SK-N-SH (cell line): ENCODE data around the gene GSTM1. TPM values are rescaled to one million over a fixed set of nuclear protein-coding genes. Genes with fewer than 3 reads are reported as not detected.

Experiments
- CTCF ChIA-PET: fragments of 300-600, 350-600 bp; formaldehyde crosslinking; extraction: SDS; loops from one replicate; lab custom pipeline; 2021; lab: Yijun Ruan, JAX
- POLR2A ChIA-PET: fragments of 350-600 bp; sonication (Branson Sonifier 250); formaldehyde crosslinking; extraction: SDS; loops from one replicate; lab custom pipeline; 2020; ENCODE audit warnings: antibody characterized with exemption, inconsistent platforms; lab: Yijun Ruan, JAX
- DNase-seq: peaks from one replicate; pipeline ENCODE4 v3.0.0; 2012
- H2AFZ ChIP-seq: fragments of 200-600 bp; sonication (generic); 2 replicates; pipeline ENCODE4 v1.8.1; 2016; ENCODE audit warnings: antibody characterized with exemption, mild to moderate bottlenecking, low read depth
- H3F3A ChIP-seq: fragments of 200-600 bp; sonication (generic); replicated peaks from 2 replicates; pipeline ENCODE3; 2016; ENCODE audit warnings: antibody characterized with exemption, mild to moderate bottlenecking; ENCODE audit not compliant: insufficient read depth
- H3K27ac ChIP-seq, 2 experiments: fragments of 200-500 bp in 1 of 2; fragments of 200-600 bp in 1 of 2; sonication (Bioruptor generic) in 1 of 2; sonication (generic), shearing (Covaris generic) in 1 of 2; 2 replicates each; pipeline versions ENCODE4 v1.5.1 to v1.6.1; 2014 to 2016; ENCODE audit warnings: low read depth in 2 of 2, inconsistent platforms in 1 of 2, low read length in 1 of 2, mild to moderate bottlenecking in 1 of 2, mixed read lengths in 1 of 2
- H3K27me3 ChIP-seq: fragments of 200-600 bp; sonication (generic), shearing (Covaris generic); 2 replicates; pipeline ENCODE4 v1.6.1; 2016; ENCODE audit warnings: mixed run types; ENCODE audit not compliant: insufficient read depth
- H3K36me3 ChIP-seq, 2 experiments: fragments of 200-500 bp in 1 of 2; fragments of 200-600 bp in 1 of 2; sonication (Bioruptor generic) in 1 of 2; sonication (generic) in 1 of 2; replicated peaks in 1 of 2; 2 replicates each; pipeline versions ENCODE3 to v1.5.1; 2014 to 2016; ENCODE audit warnings: low read length in 1 of 2, mild to moderate bottlenecking in 1 of 2; ENCODE audit not compliant: insufficient read depth in 2 of 2, control insufficient read depth in 1 of 2
- H3K4me1 ChIP-seq, 2 experiments: fragments of 200-500 bp in 1 of 2; fragments of 200-600 bp in 1 of 2; sonication (Bioruptor generic) in 1 of 2; sonication (generic), shearing (Covaris generic) in 1 of 2; 2 replicates each; pipeline versions ENCODE4 v1.5.1 to v1.6.1; 2014 to 2016; ENCODE audit warnings: low read depth in 1 of 2, low read length in 1 of 2, mixed run types in 1 of 2; ENCODE audit not compliant: insufficient read depth in 2 of 2, control insufficient read depth in 1 of 2
- H3K4me2 ChIP-seq: fragments of 200-600 bp; sonication (generic), shearing (Covaris generic); 2 replicates; pipeline ENCODE4 v1.6.1; 2017; ENCODE audit warnings: mixed run types
- H3K4me3 ChIP-seq, 2 experiments: fragments of 200-500 bp in 1 of 2; fragments of 200-600 bp in 1 of 2; sonication (Bioruptor generic) in 1 of 2; sonication (generic), shearing (Covaris generic) in 1 of 2; 2 replicates each; pipeline versions ENCODE4 v1.5.1 to v1.8.1; 2014 to 2016; ENCODE audit warnings: low read depth in 2 of 2, inconsistent platforms in 1 of 2, low read length in 1 of 2, mild to moderate bottlenecking in 1 of 2, mixed read lengths in 1 of 2, moderate library complexity in 1 of 2
- H3K79me2 ChIP-seq: fragments of 200-600 bp; sonication (generic); 2 replicates; pipeline ENCODE4 v1.8.1; 2017; ENCODE audit warnings: mild to moderate bottlenecking; ENCODE audit not compliant: insufficient read depth
- H3K9ac ChIP-seq: fragments of 200-600 bp; sonication (generic); 2 replicates; pipeline ENCODE4 v1.6.1; 2017; ENCODE audit warnings: mixed run types
- H3K9me2 ChIP-seq: fragments of 200-600 bp; sonication (generic); 2 replicates; pipeline ENCODE4 v1.6.1; 2017; ENCODE audit warnings: mixed run types
- H3K9me3 ChIP-seq: fragments of 200-600 bp; sonication (generic); 2 replicates; pipeline ENCODE4 v1.6.1; 2017; ENCODE audit warnings: mixed run types, mild to moderate bottlenecking, moderate library complexity
- H4K20me1 ChIP-seq: fragments of 200-600 bp; sonication (generic); 2 replicates; pipeline ENCODE4 v1.6.1; 2017; ENCODE audit warnings: mild to moderate bottlenecking, mixed run types; ENCODE audit not compliant: insufficient read depth
- CHD2 ChIP-seq: fragments of 150-350 bp; IDR thresholded peaks from 2 replicates; pipeline ENCODE4 v1.6.1; 2018; ENCODE audit warnings: low read length; ENCODE audit not compliant: partially characterized antibody
- EP300 ChIP-seq, 2 experiments: IDR thresholded peaks; 2 replicates each; pipeline versions ENCODE4 v1.4.0 to v1.6.1; 2012; ENCODE audit warnings: borderline replicate concordance in 1 of 2, low read depth in 1 of 2, low read length in 1 of 2
- EZH2phosphoT487 ChIP-seq: fragments of 200-600 bp; sonication (generic); IDR thresholded peaks from 2 replicates; pipeline ENCODE4 v1.6.1; 2017; ENCODE audit warnings: low read depth, mixed run types, mild to moderate bottlenecking, antibody characterized with exemption, moderate library complexity, borderline replicate concordance
- FOXJ3 ChIP-seq: sonication (generic); formaldehyde crosslinking; IDR thresholded peaks from 2 replicates; pipeline ENCODE4 v1.5.1; 2020; ENCODE audit warnings: mild to moderate bottlenecking, missing genetic modification reagents
- FOXM1 ChIP-seq: IDR thresholded peaks from 2 replicates; pipeline ENCODE4 v1.4.0; 2012; ENCODE audit warnings: low read depth, mild to moderate bottlenecking
- GABPA ChIP-seq: IDR thresholded peaks from 2 replicates; pipeline ENCODE4 v1.4.0; 2012; ENCODE audit warnings: low read depth, mild to moderate bottlenecking
- GATA2 ChIP-seq: sonication (generic); formaldehyde crosslinking; IDR thresholded peaks from 2 replicates; pipeline ENCODE4 v1.5.0; 2020; ENCODE audit warnings: mild to moderate bottlenecking, missing genetic modification reagents
- JUND ChIP-seq: IDR thresholded peaks from 2 replicates; pipeline ENCODE4 v1.4.0; 2012
- MAX ChIP-seq: IDR thresholded peaks from 2 replicates; pipeline ENCODE4 v1.4.0; 2012; ENCODE audit warnings: low read depth
- MXI1 ChIP-seq: IDR thresholded peaks from 2 replicates; pipeline ENCODE4 v1.6.1; 2012; ENCODE audit warnings: mild to moderate bottlenecking, low read depth, low read length, improper control_type of control experiment
- NFIC ChIP-seq: IDR thresholded peaks from 2 replicates; pipeline ENCODE4 v1.4.0; 2012; ENCODE audit warnings: borderline replicate concordance
- NRF1 ChIP-seq: IDR thresholded peaks from 2 replicates; pipeline ENCODE4 v1.6.1; 2012; ENCODE audit warnings: low read depth, mild to moderate bottlenecking, low read length
- POLR2AphosphoS5 ChIP-seq: IDR thresholded peaks from 2 replicates; pipeline ENCODE4 v1.6.1; 2012; ENCODE audit warnings: low read depth, low read length
- RAD21 ChIP-seq: IDR thresholded peaks from 2 replicates; pipeline ENCODE4 v1.6.1; 2012; ENCODE audit warnings: mild to moderate bottlenecking, low read length
- RCOR1 ChIP-seq: fragments of 150-350 bp; IDR thresholded peaks from 2 replicates; pipeline ENCODE4 v1.6.1; 2017; ENCODE audit warnings: antibody characterized with exemption, low read length
- RXRA ChIP-seq: IDR thresholded peaks from 2 replicates; pipeline ENCODE4 v1.4.0; 2012; ENCODE audit warnings: low read depth, mild to moderate bottlenecking, borderline replicate concordance
- SMC3 ChIP-seq: IDR thresholded peaks from 2 replicates; pipeline ENCODE4 v1.6.1; 2012; ENCODE audit warnings: low read depth, low read length, improper control_type of control experiment
- TAF1 ChIP-seq: IDR thresholded peaks from 2 replicates; pipeline ENCODE4 v1.6.1; 2012; ENCODE audit warnings: low read depth, mild to moderate bottlenecking, low read length, moderate library complexity, borderline replicate concordance
- TEAD4 ChIP-seq: IDR thresholded peaks from 2 replicates; pipeline ENCODE4 v1.4.0; 2012; ENCODE audit warnings: mild to moderate bottlenecking, borderline replicate concordance; ENCODE audit not compliant: insufficient read depth
- USF2 ChIP-seq: fragments of 150-350 bp; IDR thresholded peaks from 2 replicates; pipeline ENCODE4 v1.6.1; 2017; ENCODE audit warnings: antibody characterized with exemption, low read length, low read depth, borderline replicate concordance
- YY1 ChIP-seq: IDR thresholded peaks from 2 replicates; pipeline ENCODE4 v1.4.0; 2012; ENCODE audit warnings: low read depth, mild to moderate bottlenecking
- WGBS: methylation state at CpG from one replicate; pipeline ENCODE4 v1.1.6; 2017; ENCODE audit warnings: low lambda C conversion rate; 5-methylcytosine and 5-hydroxymethylcytosine counted together
- polyA plus RNA-seq, 3 experiments: library from polyadenylated mRNA; depleted of rRNA; stranded (reverse); fragments of >200 nt; gene quantifications; 2 replicates each; pipeline ENCODE4 v1.2.3, GENCODE V29; 2012
- TF ChIP-seq, protein P1 (sequence below): IDR thresholded peaks from 2 replicates; pipeline ENCODE4 v1.4.0; 2012; ENCODE audit warnings: low read depth, borderline replicate concordance
- TF ChIP-seq, protein P2 (sequence below): fragments of 150-350 bp; IDR thresholded peaks from 2 replicates; pipeline ENCODE4 v1.6.1; 2016; ENCODE audit warnings: mild to moderate bottlenecking, low read depth, low read length

Gene GSTM1
- polyA plus RNA-seq, 1 of the 3 experiments (the other 2 are of a cell fraction): not detected

DNA sequence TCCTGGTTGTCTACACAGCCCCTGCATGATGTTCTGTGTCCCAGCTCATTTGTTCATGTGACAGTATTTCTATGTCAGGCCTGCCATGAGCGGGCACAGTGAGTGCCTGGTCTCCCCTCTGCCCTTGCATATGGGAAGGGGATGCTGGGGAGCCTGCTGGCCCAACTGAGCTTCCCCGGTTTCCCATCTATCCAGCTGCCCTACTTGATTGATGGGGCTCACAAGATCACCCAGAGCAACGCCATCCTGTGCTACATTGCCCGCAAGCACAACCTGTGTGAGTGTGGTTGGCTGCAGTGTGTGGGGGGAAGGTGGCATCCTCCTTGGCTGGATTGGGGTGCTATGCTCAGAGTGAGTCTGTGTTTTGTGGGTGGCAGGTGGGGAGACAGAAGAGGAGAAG lies 30.2 kb upstream of the GSTM1 start:
- H3K27ac ChIP-seq: no peak overlapping the region
- POLR2A ChIA-PET: interaction anchor here (3.3 kb wide), 1 partner anchor 109 kb away, joined by 13 read pairs; the partner anchor contains the start of gene GNAI3
- 98% methylated on average over 4 of the region's 4 CpGs for WGBS

DNA sequence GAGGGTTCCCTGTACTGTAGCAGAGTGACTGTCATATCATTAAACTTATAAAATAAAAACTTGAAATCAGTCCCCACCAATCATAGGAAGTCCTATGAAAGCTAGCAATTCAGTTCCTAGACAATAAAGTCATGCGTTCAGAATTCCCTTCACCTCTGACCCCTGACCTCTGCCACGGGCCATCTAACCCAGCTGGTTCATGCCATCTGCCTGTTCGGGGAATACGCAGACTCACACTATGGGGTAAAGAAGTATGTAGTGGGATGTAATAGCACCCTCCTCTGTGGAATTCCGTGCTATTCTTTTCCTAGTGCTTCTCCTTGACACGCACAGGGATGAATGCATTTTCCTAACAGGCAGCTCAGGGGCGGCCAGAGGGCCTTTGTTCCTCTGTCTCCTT lies 29.6 kb upstream of the GSTM1 start:
- Histone ChIP-seq H3K4me1 (peaks cover 7 to 12% of the 10 kb centered on the region in 2 experiments; a peak in 2 of 4 replicates), H3K9me2 (no peaks in the 10 kb centered on the region), H2AFZ (no peak overlapping the region), H3K27me3 (no peaks in the 10 kb centered on the region), H4K20me1 (no peaks in the 10 kb centered on the region), H3K36me3 (peaks cover 0 to 10% of the 10 kb centered on the region in 2 experiments), H3K4me3 (no peak overlapping the region), H3K79me2 (no peaks in the 10 kb centered on the region), H3K4me2 (no peak overlapping the region)
- WGBS: 93% methylated on average over 7 of the region's 7 CpGs
- POLR2A ChIA-PET: no interaction called here
- CTCF ChIA-PET: interaction anchor here (0.8 to 4.0 kb wide), 7 partner anchors 8 to 327 kb away, joined by 3 to 29 read pairs (median 3); partner anchors contain the start of genes AHCYL1 and GSTM2
- TF ChIP-seq USF2 (no peak), EZH2phosphoT487 (no peak), YY1 (no peak), NRF1 (no peak), JUND (no peak), TAF1 (no peak), POLR2AphosphoS5 (no peak), MXI1 (no peak), GATA2 (no peak), FOXM1 (no peak), RCOR1 (no peak), EP300 (IDR thresholded peaks at IDR 0.05; ENCODE audit: borderline replicate concordance in 1 of 2, low read depth in 1 of 2, low read length in 1 of 2) (no peak), RXRA (no peak), CHD2 (no peak), SMC3 (no peak), FOXJ3 (no peak)
- TF ChIP-seq, all 33 proteins: peak for 0
- no peaks in the 10 kb centered on the region for H3F3A ChIP-seq
- no peak for DNase-seq
- no peak overlapping the region for H3K9ac ChIP-seq
- no peak overlapping the region for H3K27ac ChIP-seq
- H3K9me3 ChIP-seq: no peaks in the 10 kb centered on the region

More for the DNA sequence above, 30.2 kb upstream of the GSTM1 start:
- TF ChIP-seq TEAD4: no peak
- TF ChIP-seq FOXJ3: no peak
- TF ChIP-seq, protein P1, sequence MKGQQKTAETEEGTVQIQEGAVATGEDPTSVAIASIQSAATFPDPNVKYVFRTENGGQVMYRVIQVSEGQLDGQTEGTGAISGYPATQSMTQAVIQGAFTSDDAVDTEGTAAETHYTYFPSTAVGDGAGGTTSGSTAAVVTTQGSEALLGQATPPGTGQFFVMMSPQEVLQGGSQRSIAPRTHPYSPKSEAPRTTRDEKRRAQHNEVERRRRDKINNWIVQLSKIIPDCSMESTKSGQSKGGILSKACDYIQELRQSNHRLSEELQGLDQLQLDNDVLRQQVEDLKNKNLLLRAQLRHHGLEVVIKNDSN: no peak
- no peak for TF ChIP-seq MAX
- TF ChIP-seq MXI1: no peak
- TF ChIP-seq, protein P2, sequence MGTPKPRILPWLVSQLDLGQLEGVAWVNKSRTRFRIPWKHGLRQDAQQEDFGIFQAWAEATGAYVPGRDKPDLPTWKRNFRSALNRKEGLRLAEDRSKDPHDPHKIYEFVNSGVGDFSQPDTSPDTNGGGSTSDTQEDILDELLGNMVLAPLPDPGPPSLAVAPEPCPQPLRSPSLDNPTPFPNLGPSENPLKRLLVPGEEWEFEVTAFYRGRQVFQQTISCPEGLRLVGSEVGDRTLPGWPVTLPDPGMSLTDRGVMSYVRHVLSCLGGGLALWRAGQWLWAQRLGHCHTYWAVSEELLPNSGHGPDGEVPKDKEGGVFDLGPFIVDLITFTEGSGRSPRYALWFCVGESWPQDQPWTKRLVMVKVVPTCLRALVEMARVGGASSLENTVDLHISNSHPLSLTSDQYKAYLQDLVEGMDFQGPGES: no peak
- no peak for TF ChIP-seq TAF1
- TF ChIP-seq GABPA: no peak
- TF ChIP-seq RAD21: no peak
- TF ChIP-seq NFIC: no peak
- no peak overlapping the region for H2AFZ ChIP-seq
- H3K9ac ChIP-seq: no peak overlapping the region
- CTCF ChIA-PET: interaction anchor here (0.9 to 4.0 kb wide), 8 partner anchors 9 to 327 kb away, joined by 3 to 29 read pairs (median 4); partner anchors contain the start of genes AHCYL1 and GSTM2
- H3K4me1 ChIP-seq: peaks cover 9 to 12% of the 10 kb centered on the region in 2 experiments; a peak in 2 of 4 replicates
- H3K9me3 ChIP-seq: no peaks in the 10 kb centered on the region
- H4K20me1 ChIP-seq: no peaks in the 10 kb centered on the region
- H3F3A ChIP-seq: no peaks in the 10 kb centered on the region
- no peaks in the 10 kb centered on the region for H3K9me2 ChIP-seq
- no peak overlapping the region for H3K4me2 ChIP-seq
- H3K4me3 ChIP-seq: no peak overlapping the region
- no peaks in the 10 kb centered on the region for H3K79me2 ChIP-seq
- peaks cover 0 to 10% of the 10 kb centered on the region in 2 experiments for H3K36me3 ChIP-seq
- no peaks in the 10 kb centered on the region for H3K27me3 ChIP-seq
- DNase-seq: no peak
